Prostate gland (tissue), 2 donors: Measurements from ENCODE around the gene CXCL9.

Experiments used
- POLR2A ChIP-seq: fragments of 450-650 bp; IDR thresholded peaks from one replicate; pipeline ENCODE4 v1.6.1; 2016; ENCODE audit warnings: antibody characterized with exemption, mild to moderate bottlenecking
- TF ChIP-seq, protein P1 (sequence below), 4 experiments: fragments of 200-600 bp in 2 of 4; fragments of 450-650 bp in 2 of 4; sonication (generic) in 2 of 4; IDR thresholded peaks; 1 replicate in 3 of 4; 2 replicates in 1 of 4; pipeline ENCODE4 v1.5.1; 2016 to 2019; ENCODE audit warnings: antibody characterized with exemption in 4 of 4, mild to moderate bottlenecking in 2 of 4, moderate library complexity in 2 of 4

DNA sequence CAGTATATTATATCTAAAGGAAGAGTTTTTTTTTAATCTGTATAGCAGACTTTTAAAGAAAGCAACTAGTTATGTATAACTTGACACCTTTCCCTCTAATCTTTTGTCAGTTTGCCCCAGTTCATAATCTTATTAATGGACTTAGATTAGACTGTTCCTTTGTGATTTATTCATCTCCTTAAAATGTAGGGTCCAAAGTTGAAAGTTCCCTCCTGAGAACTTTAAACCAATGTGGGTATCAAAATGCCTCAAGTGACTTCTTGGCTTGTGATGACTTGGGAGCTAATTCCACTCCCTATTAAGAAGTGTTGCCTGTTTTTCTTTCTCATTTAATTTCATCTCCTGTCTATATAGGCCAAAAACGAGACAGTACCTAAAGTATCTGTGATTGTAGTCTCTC is 10.2 kb downstream of the CXCL9 start:
- TF ChIP-seq, protein P1, sequence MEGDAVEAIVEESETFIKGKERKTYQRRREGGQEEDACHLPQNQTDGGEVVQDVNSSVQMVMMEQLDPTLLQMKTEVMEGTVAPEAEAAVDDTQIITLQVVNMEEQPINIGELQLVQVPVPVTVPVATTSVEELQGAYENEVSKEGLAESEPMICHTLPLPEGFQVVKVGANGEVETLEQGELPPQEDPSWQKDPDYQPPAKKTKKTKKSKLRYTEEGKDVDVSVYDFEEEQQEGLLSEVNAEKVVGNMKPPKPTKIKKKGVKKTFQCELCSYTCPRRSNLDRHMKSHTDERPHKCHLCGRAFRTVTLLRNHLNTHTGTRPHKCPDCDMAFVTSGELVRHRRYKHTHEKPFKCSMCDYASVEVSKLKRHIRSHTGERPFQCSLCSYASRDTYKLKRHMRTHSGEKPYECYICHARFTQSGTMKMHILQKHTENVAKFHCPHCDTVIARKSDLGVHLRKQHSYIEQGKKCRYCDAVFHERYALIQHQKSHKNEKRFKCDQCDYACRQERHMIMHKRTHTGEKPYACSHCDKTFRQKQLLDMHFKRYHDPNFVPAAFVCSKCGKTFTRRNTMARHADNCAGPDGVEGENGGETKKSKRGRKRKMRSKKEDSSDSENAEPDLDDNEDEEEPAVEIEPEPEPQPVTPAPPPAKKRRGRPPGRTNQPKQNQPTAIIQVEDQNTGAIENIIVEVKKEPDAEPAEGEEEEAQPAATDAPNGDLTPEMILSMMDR (IDR thresholded peaks at IDR 0.05) = no peak
- TF ChIP-seq POLR2A = no peak
